ENCODE results near the gene MYRIP.
"Not testable (repeated sequence)": the region's sequence is repeated elsewhere in the genome, so short reads cannot be mapped to it uniquely, and the experiment has no call there.

MYRIP gene

DNA sequence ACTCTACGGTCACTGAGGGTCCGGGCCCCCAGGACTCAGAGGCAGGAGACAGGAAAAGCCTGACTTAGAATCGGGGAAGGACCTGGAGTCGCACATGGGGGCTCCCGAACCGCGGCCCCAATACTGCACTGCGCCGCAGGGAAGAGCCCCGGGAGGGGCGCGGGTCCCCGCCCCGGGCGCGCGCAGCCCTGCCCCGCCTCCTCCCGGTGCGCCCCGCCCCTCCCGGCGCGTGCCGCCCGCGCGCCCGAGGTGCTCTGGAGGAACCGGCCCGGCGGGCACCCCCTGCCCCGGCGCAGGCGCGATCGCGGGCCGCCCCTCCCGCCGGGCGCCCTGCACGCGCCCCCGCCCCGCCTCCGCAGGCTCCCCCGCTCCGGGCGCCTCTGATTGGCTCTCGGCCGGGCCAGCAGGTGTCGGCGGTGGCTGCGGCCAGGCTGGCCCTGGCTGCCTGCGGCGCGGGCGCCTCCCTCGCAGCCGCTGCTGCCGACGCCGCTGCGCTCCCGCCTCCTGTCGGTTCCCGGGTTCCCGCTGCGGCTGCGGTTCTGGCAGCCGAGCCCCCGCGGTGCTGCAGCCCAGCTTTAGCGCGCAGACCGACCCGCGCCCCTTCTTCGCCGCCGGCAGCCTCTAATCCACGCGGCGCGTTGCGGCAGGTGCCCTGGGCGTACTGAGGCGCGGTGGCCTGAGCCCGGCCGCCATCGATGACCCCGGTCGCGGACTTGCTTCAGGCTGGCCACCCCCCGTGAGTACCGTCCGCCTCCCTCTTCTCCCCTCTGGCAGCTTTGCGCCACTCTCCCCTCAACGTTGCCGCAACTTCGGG, at the start of gene MYRIP:
Gene MYRIP, plus strand, starts transcription at position 429 of the 814 bp plus-strand sequence. CDS start 91,208 bp downstream, outside the sequence.
- intact Hi-C loops (cut with micrococcal nuclease), result no loop called here
- Mint-ChIP-seq H3K4me3 (peak within 1 kb of the TSS; percentile 72), H3K9me3 (no peaks in the 10 kb centered on the region), H3K27ac (no peak within 1 kb of the TSS), H3K36me3 (ENCODE audit: low read depth) (no peaks in the 10 kb centered on the region), H3K4me1 (ENCODE audit: low read depth) (peaks cover 18% of the 10 kb centered on the region), H3K27me3 (peaks cover 61% of the 10 kb centered on the region)

DNA sequence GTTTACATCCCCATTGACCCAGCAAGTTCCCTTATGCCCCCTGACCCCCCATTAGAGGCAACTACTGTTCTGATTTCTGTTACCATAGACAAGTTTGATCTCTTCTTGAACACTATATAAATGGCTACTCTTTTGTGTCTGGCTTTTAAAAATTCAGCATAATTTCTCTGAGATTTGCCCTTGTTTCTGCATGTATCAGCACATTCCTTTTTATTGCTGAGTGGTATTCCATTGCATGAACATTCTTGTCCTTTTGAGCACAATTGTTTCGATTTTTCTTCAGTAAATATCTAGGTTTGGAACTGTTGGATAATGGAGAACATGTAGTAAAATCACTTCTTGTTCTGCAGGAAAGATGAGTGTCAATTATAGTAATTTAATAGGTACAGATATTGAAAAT, 49.1 kb upstream of the MYRIP start:
- H3K27ac Mint-ChIP-seq, result no peak overlapping the region
- intact Hi-C loops (cut with micrococcal nuclease), result no loop called here

DNA sequence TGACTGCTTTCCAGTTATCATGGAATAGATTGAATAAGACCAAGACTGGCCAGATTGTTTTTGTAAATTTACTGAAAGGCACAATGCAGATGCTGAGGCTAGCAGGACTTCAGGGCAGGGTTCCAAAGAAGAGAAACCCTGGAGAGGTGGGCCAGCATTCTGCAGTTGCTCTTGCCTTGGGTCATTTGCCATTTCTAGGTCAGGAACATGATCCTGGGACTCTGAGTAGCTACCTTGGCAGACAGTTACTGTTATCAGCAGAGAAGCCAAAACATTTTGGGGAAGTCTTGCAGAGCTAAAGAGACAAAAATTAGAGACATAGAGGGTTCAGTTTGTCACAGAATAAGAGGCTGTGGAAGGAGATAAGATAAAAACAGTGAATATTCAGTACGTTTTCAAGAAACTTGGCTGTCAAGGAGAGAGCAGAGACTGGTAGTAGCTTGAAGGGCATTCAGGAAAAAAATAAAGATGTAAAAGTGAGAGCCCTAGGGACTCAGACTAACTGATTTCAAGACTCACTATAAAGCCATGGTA, 46.8 kb upstream of the MYRIP start:
- Mint-ChIP-seq H3K27me3 (no peaks in the 10 kb centered on the region), H3K27ac (no peak overlapping the region), H3K4me1 (ENCODE audit: low read depth) (no peaks in the 10 kb centered on the region), H3K36me3 (ENCODE audit: low read depth) (no peaks in the 10 kb centered on the region), H3K4me3 (no peak overlapping the region), H3K9me3 (peaks cover 10% of the 10 kb centered on the region)
- intact Hi-C loops (cut with micrococcal nuclease), result no loop called here

More for the DNA sequence above, 49.1 kb upstream of the MYRIP start:
- Mint-ChIP-seq H3K36me3 (ENCODE audit: low read depth) (no peaks in the 10 kb centered on the region), H3K4me1 (ENCODE audit: low read depth) (no peaks in the 10 kb centered on the region), H3K9me3 (no peaks in the 10 kb centered on the region), H3K27me3 (no peaks in the 10 kb centered on the region), H3K4me3 (no peak overlapping the region)

DNA sequence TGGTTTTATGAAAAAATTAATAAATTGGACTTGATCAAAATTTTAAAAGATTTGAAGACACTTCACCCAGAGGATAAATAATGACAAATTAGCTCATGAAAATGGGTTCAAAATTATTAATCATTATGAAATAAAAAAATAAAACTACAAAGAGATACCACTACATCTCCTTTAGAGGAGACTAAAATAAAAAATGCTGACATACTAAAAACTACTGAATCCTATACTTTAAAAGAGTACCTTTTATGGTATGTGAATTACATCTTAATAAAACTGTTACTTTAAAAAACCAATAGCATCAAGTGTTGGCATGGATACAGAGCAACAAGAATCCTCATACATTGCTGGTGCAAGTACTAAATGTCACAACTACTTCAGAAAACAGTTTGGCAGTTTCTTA, 46.0 kb upstream of the MYRIP start:
- no peak overlapping the region for H3K27ac Mint-ChIP-seq
- intact Hi-C loops (cut with micrococcal nuclease), result no loop called here
- H3K36me3 Mint-ChIP-seq (ENCODE audit: low read depth), result no peaks in the 10 kb centered on the region
- no peaks in the 10 kb centered on the region for H3K4me1 Mint-ChIP-seq (ENCODE audit: low read depth)
- H3K4me3 Mint-ChIP-seq, result no peak overlapping the region
- peaks cover 14% of the 10 kb centered on the region for H3K9me3 Mint-ChIP-seq
- no peaks in the 10 kb centered on the region for H3K27me3 Mint-ChIP-seq

DNA sequence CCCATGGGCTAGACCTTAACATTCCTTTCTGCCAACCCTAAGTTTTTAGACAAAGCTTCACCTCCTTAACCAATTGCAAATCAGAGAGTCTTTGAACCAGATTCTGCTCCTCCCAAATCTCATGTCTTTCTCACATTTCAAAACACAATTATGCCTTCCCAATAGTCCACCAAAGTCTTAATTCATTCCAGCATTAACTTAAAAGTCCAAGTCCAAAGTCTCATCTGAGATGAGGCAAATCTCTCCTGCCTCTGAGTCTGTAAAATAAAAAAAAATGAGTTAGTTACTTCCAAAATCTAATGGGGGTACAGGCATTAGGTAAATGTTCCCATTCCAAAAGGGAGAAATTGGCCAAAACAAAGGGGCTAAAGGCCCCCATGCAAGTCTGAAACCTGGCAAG, 43.8 kb upstream of the MYRIP start:
- intact Hi-C loops (cut with micrococcal nuclease), result no loop called here
- Mint-ChIP-seq H3K9me3 (peaks cover 14% of the 10 kb centered on the region), H3K4me1 (ENCODE audit: low read depth) (no peaks in the 10 kb centered on the region), H3K27me3 (no peaks in the 10 kb centered on the region), H3K4me3 (no peak overlapping the region), H3K36me3 (ENCODE audit: low read depth) (no peaks in the 10 kb centered on the region), H3K27ac (no peak overlapping the region)

DNA sequence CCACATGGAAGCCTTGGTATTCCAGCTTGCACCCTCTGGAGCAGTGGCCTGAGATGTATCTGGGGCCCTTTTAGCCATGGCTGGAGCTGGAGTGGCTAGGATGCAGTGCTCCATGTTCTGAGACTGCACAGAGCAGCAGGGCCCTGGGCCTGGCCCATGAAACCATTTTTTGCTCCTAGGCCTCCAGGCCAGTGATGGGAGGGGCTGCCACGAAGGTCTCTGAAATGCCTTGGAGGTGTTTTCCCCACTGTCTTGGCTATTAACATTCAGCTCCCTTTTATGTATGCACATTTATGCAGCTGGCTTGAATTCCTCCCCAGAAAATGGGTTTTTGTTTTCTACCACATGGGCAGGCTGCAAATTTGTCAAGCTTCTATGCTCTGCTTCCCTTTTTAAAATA, 43.0 kb upstream of the MYRIP start:
- no peaks in the 10 kb centered on the region for H3K27me3 Mint-ChIP-seq
- intact Hi-C loops (cut with micrococcal nuclease), result no loop called here
- no peak overlapping the region for H3K4me3 Mint-ChIP-seq
- H3K4me1 Mint-ChIP-seq (ENCODE audit: low read depth), result no peaks in the 10 kb centered on the region
- no peaks in the 10 kb centered on the region for H3K36me3 Mint-ChIP-seq (ENCODE audit: low read depth)
- H3K27ac Mint-ChIP-seq, result no peak overlapping the region
- peaks cover 14% of the 10 kb centered on the region for H3K9me3 Mint-ChIP-seq

DNA sequence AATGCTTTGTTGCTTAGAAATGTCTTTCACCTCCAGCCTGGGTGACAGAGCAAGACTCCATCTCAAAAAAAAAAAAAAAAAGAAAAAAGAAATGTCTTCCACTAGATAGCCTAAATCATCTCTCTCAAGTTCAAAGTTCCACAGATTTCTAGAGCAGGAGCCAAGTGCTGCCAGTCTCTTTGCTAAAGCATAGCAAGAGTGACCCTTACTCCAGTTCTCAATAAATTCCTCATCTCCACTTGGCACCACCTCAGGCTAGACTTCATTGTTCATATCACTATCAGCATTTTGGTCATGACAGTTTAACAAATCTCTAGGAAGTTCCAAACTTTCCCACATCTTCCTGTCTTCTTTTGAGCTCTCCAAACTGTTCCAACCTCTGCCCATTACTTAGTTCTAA, 42.5 kb upstream of the MYRIP start:
- H3K27ac Mint-ChIP-seq; H3K4me3 Mint-ChIP-seq; H3K27me3 Mint-ChIP-seq; H3K4me1 Mint-ChIP-seq (ENCODE audit: low read depth); H3K36me3 Mint-ChIP-seq (ENCODE audit: low read depth); intact Hi-C loops (cut with micrococcal nuclease): not testable (repeated sequence)
- H3K9me3 Mint-ChIP-seq, result peaks cover 14% of the 10 kb centered on the region

DNA sequence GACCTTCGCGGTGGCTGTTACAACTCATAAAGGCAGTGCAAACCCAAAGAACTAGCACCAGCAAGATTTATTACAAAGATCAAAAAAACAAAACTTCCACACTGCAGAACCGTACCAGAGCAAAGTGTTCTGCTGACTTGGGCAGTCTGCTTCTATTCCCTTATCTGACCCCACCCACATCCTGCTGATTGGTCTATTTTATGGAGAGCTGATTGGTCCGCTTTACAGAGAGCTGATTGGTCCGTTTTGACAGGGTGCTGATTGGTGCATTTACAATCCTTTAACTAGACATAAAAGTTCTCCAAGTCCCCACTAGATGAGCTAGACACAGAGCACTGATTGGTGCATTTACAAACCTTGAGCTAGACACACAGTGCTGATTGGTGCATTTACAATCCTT, 31.2 kb upstream of the MYRIP start:
- H3K4me3 Mint-ChIP-seq; H3K36me3 Mint-ChIP-seq (ENCODE audit: low read depth); H3K27me3 Mint-ChIP-seq; intact Hi-C loops (cut with micrococcal nuclease); H3K27ac Mint-ChIP-seq; H3K4me1 Mint-ChIP-seq (ENCODE audit: low read depth); H3K9me3 Mint-ChIP-seq: not testable (repeated sequence)

DNA sequence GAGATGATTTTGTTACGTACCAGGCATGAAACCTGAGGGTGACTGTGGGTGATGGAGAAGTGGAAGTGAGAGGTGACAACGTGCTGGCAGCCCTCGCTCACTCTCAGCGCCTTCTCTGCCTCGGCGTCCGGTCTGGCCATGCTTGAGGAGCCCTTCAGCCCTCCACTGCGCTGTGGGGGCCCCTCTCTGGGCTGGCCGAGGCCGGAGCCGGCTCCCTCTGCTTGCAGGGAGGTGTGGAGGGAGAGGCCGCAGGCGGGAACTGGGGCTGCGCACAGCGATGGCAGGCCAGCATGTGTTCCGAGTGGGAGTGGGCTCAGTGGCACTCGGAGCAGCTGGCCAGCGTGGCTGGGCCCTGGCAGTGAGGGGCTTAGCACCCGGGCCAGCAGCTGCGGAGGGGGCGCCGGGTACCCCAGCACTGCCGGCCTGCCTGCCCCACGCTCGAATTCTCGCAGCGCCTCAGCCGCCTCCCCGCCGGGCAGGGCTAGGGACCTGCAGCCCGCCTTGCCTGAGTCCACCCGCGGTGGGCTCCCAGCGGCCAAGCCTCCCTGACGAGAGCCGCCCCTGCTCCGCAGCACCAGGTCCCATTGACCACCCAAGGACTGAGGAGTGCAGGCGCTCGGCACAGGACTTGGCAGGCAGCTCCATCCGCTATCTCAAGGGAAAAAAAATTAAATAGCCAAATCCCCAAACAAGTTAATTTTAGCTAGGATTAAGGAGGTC, 29.7 kb upstream of the MYRIP start:
- Mint-ChIP-seq H3K9me3 (no peaks in the 10 kb centered on the region), H3K4me3 (no peak overlapping the region), H3K27me3 (no peaks in the 10 kb centered on the region), H3K36me3 (ENCODE audit: low read depth) (no peaks in the 10 kb centered on the region), H3K4me1 (ENCODE audit: low read depth) (no peaks in the 10 kb centered on the region), H3K27ac (no peak overlapping the region)
- intact Hi-C loops (cut with micrococcal nuclease), result no loop called here

DNA sequence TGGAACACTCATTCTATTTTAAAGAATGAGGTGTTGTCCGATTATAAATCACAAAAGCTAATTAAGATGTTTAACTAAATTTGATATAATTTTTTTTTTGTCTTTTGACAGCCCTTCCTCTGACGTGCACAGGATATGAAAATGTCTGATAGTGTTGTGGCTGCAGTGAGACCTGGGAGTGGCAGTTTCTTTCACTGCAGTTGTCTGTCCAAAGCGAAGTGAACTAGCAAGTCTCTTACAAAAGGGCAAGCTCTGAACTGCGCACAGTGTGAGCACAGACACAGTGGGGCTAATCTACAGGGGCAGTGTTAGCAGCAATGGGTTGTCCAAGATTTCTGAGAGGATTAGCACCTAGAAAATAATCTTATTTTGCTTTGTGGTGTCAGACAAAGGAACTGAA, 29.1 kb upstream of the MYRIP start:
- Mint-ChIP-seq H3K4me1 (ENCODE audit: low read depth) (no peaks in the 10 kb centered on the region), H3K4me3 (no peak overlapping the region), H3K27me3 (no peaks in the 10 kb centered on the region), H3K27ac (no peak overlapping the region), H3K9me3 (no peaks in the 10 kb centered on the region), H3K36me3 (ENCODE audit: low read depth) (no peaks in the 10 kb centered on the region)
- intact Hi-C loops (cut with micrococcal nuclease), result no loop called here

DNA sequence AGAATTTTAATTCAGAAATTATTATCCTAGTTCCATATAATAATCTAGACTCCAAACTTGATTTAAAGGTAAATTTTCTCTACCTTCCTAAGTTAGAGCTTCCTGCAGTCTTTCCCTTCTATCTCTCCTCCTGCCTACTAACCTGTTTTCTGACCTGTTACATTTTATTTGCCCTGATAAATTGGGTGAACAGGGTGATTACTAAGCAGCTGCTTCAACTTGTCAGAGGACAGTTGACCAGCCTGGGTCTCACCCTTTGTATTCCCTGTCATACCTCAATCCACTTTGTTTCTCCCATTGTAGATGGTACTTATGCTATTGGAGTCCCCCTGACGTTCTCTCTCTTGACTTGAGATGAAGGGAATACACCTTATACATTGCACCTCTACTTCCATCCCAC, 28.4 kb upstream of the MYRIP start:
- intact Hi-C loops (cut with micrococcal nuclease), result no loop called here
- no peaks in the 10 kb centered on the region for H3K4me1 Mint-ChIP-seq (ENCODE audit: low read depth)
- H3K27ac Mint-ChIP-seq, result no peak overlapping the region
- no peaks in the 10 kb centered on the region for H3K9me3 Mint-ChIP-seq
- H3K4me3 Mint-ChIP-seq, result no peak overlapping the region
- no peaks in the 10 kb centered on the region for H3K36me3 Mint-ChIP-seq (ENCODE audit: low read depth)
- H3K27me3 Mint-ChIP-seq, result no peaks in the 10 kb centered on the region

DNA sequence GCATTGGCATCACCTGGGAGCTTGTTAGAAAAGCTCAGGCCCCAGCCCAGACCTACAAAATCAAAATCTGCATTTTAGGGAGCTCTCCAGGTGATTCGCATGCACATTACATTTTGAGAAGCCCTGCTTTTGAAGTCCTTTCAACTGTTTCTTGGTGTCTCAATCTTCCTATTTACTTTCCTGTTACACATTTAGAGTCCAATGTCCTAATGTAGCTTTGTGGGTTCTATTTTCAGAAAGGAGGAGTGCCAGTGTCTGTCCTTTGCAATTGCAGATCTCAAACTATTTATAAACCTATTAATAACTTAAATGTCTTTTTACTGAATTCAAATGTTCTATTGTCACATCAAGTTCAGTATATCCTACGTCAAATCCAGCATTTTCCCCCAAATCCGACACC, 27.8 kb upstream of the MYRIP start:
- intact Hi-C loops (cut with micrococcal nuclease), result no loop called here
- no peaks in the 10 kb centered on the region for H3K36me3 Mint-ChIP-seq (ENCODE audit: low read depth)
- no peak overlapping the region for H3K4me3 Mint-ChIP-seq
- H3K27ac Mint-ChIP-seq, result no peak overlapping the region
- H3K27me3 Mint-ChIP-seq, result no peaks in the 10 kb centered on the region
- H3K9me3 Mint-ChIP-seq, result no peaks in the 10 kb centered on the region
- no peaks in the 10 kb centered on the region for H3K4me1 Mint-ChIP-seq (ENCODE audit: low read depth)

DNA sequence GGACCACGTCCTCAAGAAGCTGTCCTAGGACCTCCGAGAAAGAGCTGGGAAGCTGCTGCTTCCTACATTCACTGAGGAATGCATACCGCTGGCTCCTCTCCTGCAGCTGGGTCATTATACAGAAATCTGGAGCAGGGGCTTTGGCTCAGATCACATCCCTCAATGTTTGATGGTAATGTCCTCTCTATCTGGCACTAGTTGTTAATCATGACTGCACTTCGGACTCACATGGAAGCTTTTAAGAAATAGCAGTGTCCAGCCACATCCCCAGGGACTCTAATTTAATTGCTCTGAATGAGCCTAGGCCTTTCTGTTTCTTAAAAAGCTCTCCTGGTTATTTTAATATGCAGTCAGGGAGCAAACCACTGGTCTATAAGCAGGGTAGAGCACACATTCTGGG, 25.7 kb upstream of the MYRIP start:
- intact Hi-C loops (cut with micrococcal nuclease), result no loop called here
- Mint-ChIP-seq H3K36me3 (ENCODE audit: low read depth) (no peaks in the 10 kb centered on the region), H3K27me3 (no peaks in the 10 kb centered on the region), H3K27ac (no peak overlapping the region), H3K9me3 (no peaks in the 10 kb centered on the region), H3K4me1 (ENCODE audit: low read depth) (no peaks in the 10 kb centered on the region), H3K4me3 (no peak overlapping the region)

DNA sequence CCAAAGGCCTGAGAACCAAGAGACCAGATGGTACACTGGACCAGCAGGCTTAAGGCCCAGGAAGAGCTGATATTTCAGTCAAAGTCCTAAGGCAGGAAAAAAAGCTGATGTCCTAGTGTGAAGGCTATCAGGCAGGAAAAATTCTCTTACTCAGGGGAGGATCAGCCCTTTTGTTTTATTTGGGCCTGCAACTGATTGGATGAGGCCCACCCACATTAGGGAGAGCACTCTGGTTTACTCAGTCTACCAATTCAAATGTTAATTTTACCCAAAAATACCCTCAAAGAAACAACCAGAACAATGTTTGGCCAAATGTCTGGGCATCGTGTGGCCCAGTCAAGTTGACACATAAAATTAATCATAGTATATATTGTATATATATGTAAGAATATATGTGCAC, 24.5 kb upstream of the MYRIP start:
- Mint-ChIP-seq H3K27me3 (no peaks in the 10 kb centered on the region), H3K4me3 (no peak overlapping the region), H3K36me3 (ENCODE audit: low read depth) (no peaks in the 10 kb centered on the region), H3K9me3 (no peaks in the 10 kb centered on the region), H3K27ac (no peak overlapping the region), H3K4me1 (ENCODE audit: low read depth) (no peaks in the 10 kb centered on the region)
- intact Hi-C loops (cut with micrococcal nuclease), result no loop called here
